ENCODE results near the gene MYL7. TPM values are rescaled to one million over a fixed set of nuclear protein-coding genes. Genes with fewer than 3 reads are reported as not detected.

Gene MYL7
- total and polyA plus RNA-seq, 9 of the 15 experiments (the other 6 are each of a cell fraction or from before 2014, with no cell fraction given): not detected

DNA sequence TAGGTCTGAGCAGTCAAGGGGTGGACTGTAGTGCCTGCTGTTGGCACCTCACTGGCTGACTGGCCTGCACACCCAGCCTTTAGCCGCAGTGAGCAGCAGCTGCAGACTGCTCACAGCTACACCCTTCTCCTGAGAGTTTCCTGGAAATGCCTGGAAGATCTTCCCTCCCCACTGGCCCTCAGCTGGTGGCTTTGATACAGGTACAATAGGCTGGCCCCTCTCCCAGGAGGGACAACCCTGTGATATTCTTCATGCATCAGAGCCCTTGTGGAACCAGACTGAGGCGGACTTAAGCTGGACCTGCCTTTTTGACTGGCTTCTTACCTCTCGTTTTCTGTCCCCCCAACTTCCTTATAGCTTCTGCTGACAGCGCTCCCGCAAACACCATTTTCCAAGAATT is 41.7 kb upstream of the MYL7 start:
- CTCF ChIA-PET (ENCODE audit: low intra/inter-chr PET ratio): no interaction called here

More for the DNA sequence above, 41.7 kb upstream of the MYL7 start:
- Histone ChIP-seq H3K4me1 (replicated peaks in 1 of 2; ENCODE audit: control insufficient read depth in 2 of 2, insufficient read depth in 2 of 2, low read length in 2 of 2) (no peaks in the 10 kb centered on the region), H3K9me3 (replicated peaks; ENCODE audit: control insufficient read depth, insufficient read depth, low read depth, low read length) (peaks cover 10% of the 10 kb centered on the region), H3K27me3 (ENCODE audit: control insufficient read depth in 2 of 2, insufficient read depth in 2 of 2, low read length in 2 of 2) (peaks cover 12 to 31% of the 10 kb centered on the region in 2 experiments), H3K27ac (ENCODE audit: extremely low read depth, low read depth, low read length) (no peak overlapping the region), H3K4me3 (no peak overlapping the region), H3K9me1 (ENCODE audit: control insufficient read depth, insufficient read depth, low read length) (no peaks in the 10 kb centered on the region), H3K9ac (ENCODE audit: insufficient read depth in 1 of 2, low read depth in 2 of 2, low read length in 2 of 2) (no peak overlapping the region), H4K20me1 (replicated peaks; ENCODE audit: control insufficient read depth, insufficient read depth, low read length) (no peaks in the 10 kb centered on the region), H3K79me2 (ENCODE audit: control insufficient read depth, insufficient read depth, low read length) (no peaks in the 10 kb centered on the region), H3K4me2 (ENCODE audit: insufficient read depth, low read length) (no peak overlapping the region), H3K36me3 (ENCODE audit: control insufficient read depth, insufficient read depth, low read length) (no peaks in the 10 kb centered on the region), H2AFZ (ENCODE audit: low read depth, low read length) (no peak overlapping the region)
- 12% methylated on average over 5 of the region's 5 CpGs for WGBS (ENCODE audit: insufficient coverage, low coverage, missing lambda C conversion rate)
- POLR2A ChIA-PET: no interaction called here
- ATAC-seq: no peak
- in situ Hi-C loops (cut with MboI): no loop called here
- no peak for DNase-seq (ENCODE audit: extremely low read depth in 1 of 4, low spot score in 3 of 4)
- BruUV-seq (replicated peaks): no TSS peak
- no peak for TF ChIP-seq SMAD2 (IDR thresholded peaks at IDR 0.05; ENCODE audit: low read depth, low read length)
- TF ChIP-seq, protein P1, sequence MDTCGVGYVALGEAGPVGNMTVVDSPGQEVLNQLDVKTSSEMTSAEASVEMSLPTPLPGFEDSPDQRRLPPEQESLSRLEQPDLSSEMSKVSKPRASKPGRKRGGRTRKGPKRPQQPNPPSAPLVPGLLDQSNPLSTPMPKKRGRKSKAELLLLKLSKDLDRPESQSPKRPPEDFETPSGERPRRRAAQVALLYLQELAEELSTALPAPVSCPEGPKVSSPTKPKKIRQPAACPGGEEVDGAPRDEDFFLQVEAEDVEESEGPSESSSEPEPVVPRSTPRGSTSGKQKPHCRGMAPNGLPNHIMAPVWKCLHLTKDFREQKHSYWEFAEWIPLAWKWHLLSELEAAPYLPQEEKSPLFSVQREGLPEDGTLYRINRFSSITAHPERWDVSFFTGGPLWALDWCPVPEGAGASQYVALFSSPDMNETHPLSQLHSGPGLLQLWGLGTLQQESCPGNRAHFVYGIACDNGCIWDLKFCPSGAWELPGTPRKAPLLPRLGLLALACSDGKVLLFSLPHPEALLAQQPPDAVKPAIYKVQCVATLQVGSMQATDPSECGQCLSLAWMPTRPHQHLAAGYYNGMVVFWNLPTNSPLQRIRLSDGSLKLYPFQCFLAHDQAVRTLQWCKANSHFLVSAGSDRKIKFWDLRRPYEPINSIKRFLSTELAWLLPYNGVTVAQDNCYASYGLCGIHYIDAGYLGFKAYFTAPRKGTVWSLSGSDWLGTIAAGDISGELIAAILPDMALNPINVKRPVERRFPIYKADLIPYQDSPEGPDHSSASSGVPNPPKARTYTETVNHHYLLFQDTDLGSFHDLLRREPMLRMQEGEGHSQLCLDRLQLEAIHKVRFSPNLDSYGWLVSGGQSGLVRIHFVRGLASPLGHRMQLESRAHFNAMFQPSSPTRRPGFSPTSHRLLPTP (IDR thresholded peaks at IDR 0.05; ENCODE audit: borderline replicate concordance, extremely low read depth, insufficient read length): no peak
- TF ChIP-seq, protein P2, sequence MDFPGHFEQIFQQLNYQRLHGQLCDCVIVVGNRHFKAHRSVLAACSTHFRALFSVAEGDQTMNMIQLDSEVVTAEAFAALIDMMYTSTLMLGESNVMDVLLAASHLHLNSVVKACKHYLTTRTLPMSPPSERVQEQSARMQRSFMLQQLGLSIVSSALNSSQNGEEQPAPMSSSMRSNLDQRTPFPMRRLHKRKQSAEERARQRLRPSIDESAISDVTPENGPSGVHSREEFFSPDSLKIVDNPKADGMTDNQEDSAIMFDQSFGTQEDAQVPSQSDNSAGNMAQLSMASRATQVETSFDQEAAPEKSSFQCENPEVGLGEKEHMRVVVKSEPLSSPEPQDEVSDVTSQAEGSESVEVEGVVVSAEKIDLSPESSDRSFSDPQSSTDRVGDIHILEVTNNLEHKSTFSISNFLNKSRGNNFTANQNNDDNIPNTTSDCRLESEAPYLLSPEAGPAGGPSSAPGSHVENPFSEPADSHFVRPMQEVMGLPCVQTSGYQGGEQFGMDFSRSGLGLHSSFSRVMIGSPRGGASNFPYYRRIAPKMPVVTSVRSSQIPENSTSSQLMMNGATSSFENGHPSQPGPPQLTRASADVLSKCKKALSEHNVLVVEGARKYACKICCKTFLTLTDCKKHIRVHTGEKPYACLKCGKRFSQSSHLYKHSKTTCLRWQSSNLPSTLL (IDR thresholded peaks at IDR 0.05): no peak
- TF ChIP-seq, protein P3, sequence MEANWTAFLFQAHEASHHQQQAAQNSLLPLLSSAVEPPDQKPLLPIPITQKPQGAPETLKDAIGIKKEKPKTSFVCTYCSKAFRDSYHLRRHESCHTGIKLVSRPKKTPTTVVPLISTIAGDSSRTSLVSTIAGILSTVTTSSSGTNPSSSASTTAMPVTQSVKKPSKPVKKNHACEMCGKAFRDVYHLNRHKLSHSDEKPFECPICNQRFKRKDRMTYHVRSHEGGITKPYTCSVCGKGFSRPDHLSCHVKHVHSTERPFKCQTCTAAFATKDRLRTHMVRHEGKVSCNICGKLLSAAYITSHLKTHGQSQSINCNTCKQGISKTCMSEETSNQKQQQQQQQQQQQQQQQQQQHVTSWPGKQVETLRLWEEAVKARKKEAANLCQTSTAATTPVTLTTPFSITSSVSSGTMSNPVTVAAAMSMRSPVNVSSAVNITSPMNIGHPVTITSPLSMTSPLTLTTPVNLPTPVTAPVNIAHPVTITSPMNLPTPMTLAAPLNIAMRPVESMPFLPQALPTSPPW (CRISPR knock-in tag; IDR thresholded peaks at IDR 0.05): no peak
- no peak for FAIRE-seq
- intact Hi-C loops (cut with micrococcal nuclease): no loop called here
